Measurements from ENCODE around the gene PPP1R27. TPM values are rescaled to one million over a fixed set of nuclear protein-coding genes. Genes with fewer than 3 reads are reported as not detected.

Gene PPP1R27
- total RNA-seq, 1 donor from 2014 or later = not detected

GRCh38 chr17:81843713-81844326 is 9.0 kb upstream of the PPP1R27 start:
- H3K36me3 ChIP-seq = peaks cover 4 to 53% of the 10 kb centered on the region in 2 donors
- intact Hi-C loops (cut with DNase I) = no loop called here
- TF ChIP-seq POLR2A (IDR thresholded peaks at IDR 0.05) (no peak), CTCF (IDR thresholded peaks at IDR 0.05) (no peak), POLR2AphosphoS5 (IDR thresholded peaks at IDR 0.05; ENCODE audit: insufficient read depth in 1 of 2, low read depth in 1 of 2) (no peak)
- H3K4me3 ChIP-seq = no peak overlapping the region
- DNase-seq (ENCODE audit: extremely low spot score in 2 of 2) = no peak
- H3K27ac ChIP-seq = no peak overlapping the region
- peaks cover 34% of the 10 kb centered on the region for H3K4me1 ChIP-seq
- no peaks in the 10 kb centered on the region for H3K9me3 ChIP-seq
- no peaks in the 10 kb centered on the region for H3K27me3 ChIP-seq

GRCh38 chr17:81842725-81843504 is 8.1 kb upstream of the PPP1R27 start:
- peak overlapping the region; percentile 38 for H3K27ac ChIP-seq
- intact Hi-C loops (cut with DNase I) = no loop called here
- DNase-seq (ENCODE audit: extremely low spot score in 2 of 2) = no peak
- peaks cover 4 to 48% of the 10 kb centered on the region in 2 donors for H3K36me3 ChIP-seq
- no peaks in the 10 kb centered on the region for H3K9me3 ChIP-seq
- H3K4me3 ChIP-seq = no peak overlapping the region
- peaks cover 34% of the 10 kb centered on the region for H3K4me1 ChIP-seq
- H3K27me3 ChIP-seq = no peaks in the 10 kb centered on the region
- peak in 1 of 2 donors; percentile 33 for TF ChIP-seq POLR2AphosphoS5 (IDR thresholded peaks at IDR 0.05; ENCODE audit: insufficient read depth in 1 of 2, low read depth in 1 of 2)
- TF ChIP-seq CTCF (IDR thresholded peaks at IDR 0.05) = no peak

- H3K4me1 ChIP-seq = peaks cover 34% of the 10 kb centered on the region
- H3K27ac ChIP-seq = peak overlapping the region; percentile 38
- H3K36me3 ChIP-seq = peaks cover 4 to 42% of the 10 kb centered on the region in 2 donors
- TF ChIP-seq CTCF (IDR thresholded peaks at IDR 0.05) = no peak
- TF ChIP-seq POLR2AphosphoS5 (IDR thresholded peaks at IDR 0.05; ENCODE audit: insufficient read depth in 1 of 2, low read depth in 1 of 2) = no peak
- TF ChIP-seq POLR2A (IDR thresholded peaks at IDR 0.05) = no peak
- no peaks in the 10 kb centered on the region for H3K9me3 ChIP-seq
- intact Hi-C loops (cut with DNase I) = no loop called here
- H3K4me3 ChIP-seq = no peak overlapping the region
- no peak for DNase-seq (ENCODE audit: extremely low spot score in 2 of 2)
- no peaks in the 10 kb centered on the region for H3K27me3 ChIP-seq
These were observed 7.5 kb upstream of the PPP1R27 start for GRCh38 chr17:81842378-81842724.

- no peak for DNase-seq (ENCODE audit: extremely low spot score in 2 of 2)
- intact Hi-C loops (cut with DNase I) = no loop called here
- Histone ChIP-seq H3K27me3 (no peaks in the 10 kb centered on the region), H3K27ac (peak overlapping the region; percentile 58), H3K4me3 (no peak overlapping the region), H3K36me3 (peaks cover 4 to 37% of the 10 kb centered on the region in 2 donors), H3K4me1 (peaks cover 34% of the 10 kb centered on the region), H3K9me3 (no peaks in the 10 kb centered on the region)
- TF ChIP-seq POLR2A (IDR thresholded peaks at IDR 0.05) = no peak
- no peak for TF ChIP-seq CTCF (IDR thresholded peaks at IDR 0.05)
- TF ChIP-seq POLR2AphosphoS5 (IDR thresholded peaks at IDR 0.05; ENCODE audit: insufficient read depth in 1 of 2, low read depth in 1 of 2) = no peak
These were observed 7.0 kb upstream of the PPP1R27 start for GRCh38 chr17:81841866-81842265.

All from vagina (tissue), 2 donors.